Activated CD4-positive, alpha-beta memory T cell treated with anti-CD3 and anti-CD28 coated beads for 36 hours (primary cell): Measurements from ENCODE around the gene C8G. TPM values are rescaled to one million over a fixed set of nuclear protein-coding genes. Genes with fewer than 3 reads are reported as not detected.

Experiments
- CTCF ChIA-PET: fragments of 350-600 bp; sonication (Branson Sonifier 250); formaldehyde crosslinking; loops from one replicate; lab custom pipeline; 2021; ENCODE audit warnings: antibody characterized with exemption, inconsistent platforms; lab: Charles Lee
- POLR2A ChIA-PET: fragments of 350-600 bp; sonication (Branson Sonifier 250); formaldehyde crosslinking; loops from one replicate; lab custom pipeline; 2021; ENCODE audit warnings: antibody characterized with exemption; lab: Charles Lee
- DNase-seq: peaks from one replicate; pipeline ENCODE4 v3.0.0-alpha.2; 2020
- H3K27ac Mint-ChIP-seq: one replicate; pipeline ENCODE4 v1.8.0; 2021; ENCODE audit warnings: mixed read lengths
- H3K27me3 Mint-ChIP-seq: one replicate; pipeline ENCODE4 v1.8.0; 2021; ENCODE audit warnings: mixed read lengths
- H3K36me3 Mint-ChIP-seq: one replicate; pipeline ENCODE4 v1.8.0; 2021; ENCODE audit warnings: mixed read lengths
- H3K4me1 Mint-ChIP-seq: one replicate; pipeline ENCODE4 v1.8.0; 2021; ENCODE audit warnings: low read depth, mixed read lengths
- H3K4me3 Mint-ChIP-seq: one replicate; pipeline ENCODE4 v1.8.0; 2021; ENCODE audit warnings: mild to moderate bottlenecking, mixed read lengths
- H3K9me3 Mint-ChIP-seq: one replicate; pipeline ENCODE4 v1.8.0; 2021; ENCODE audit warnings: mixed read lengths
- intact Hi-C: fragments of 100-400 bp; cut with micrococcal nuclease; formaldehyde crosslinking; loops from one replicate; pipeline ENCODE4 v1.15.1; 2023
- total RNA-seq, 2 experiments: library from RNA; stranded (reverse); gene quantifications; one replicate each; pipeline ENCODE4 v1.2.3, GENCODE V29; 2021

Gene C8G
- total RNA-seq, 2 experiments from 2014 or later: 0.90 to 0.94 TPM

- Mint-ChIP-seq H3K4me1 (peaks cover 13% of the 10 kb centered on the region), H3K4me3 (no peak overlapping the region), H3K27ac (no peak overlapping the region), H3K9me3 (peaks cover 4% of the 10 kb centered on the region), H3K36me3 (no peaks in the 10 kb centered on the region), H3K27me3 (no peaks in the 10 kb centered on the region)
- ChIA-PET CTCF (no interaction called here), POLR2A (no interaction called here)
- DNase-seq: no peak
- intact Hi-C loops: no loop called here
Observed at GRCh38 chr9:136958473-136958872, 13.4 kb downstream of the C8G start.

GRCh38 chr9:136958898-136959850 is 14.1 kb downstream of the C8G start:
- Mint-ChIP-seq H3K27me3 (no peaks in the 10 kb centered on the region), H3K27ac (no peak overlapping the region), H3K36me3 (no peaks in the 10 kb centered on the region), H3K4me3 (no peak overlapping the region), H3K4me1 (peaks cover 13% of the 10 kb centered on the region), H3K9me3 (peaks cover 4% of the 10 kb centered on the region)
- ChIA-PET POLR2A (interaction anchor here (0.8 kb wide), 1 partner anchor 58 kb away, joined by 4 read pairs; no protein-coding TSS in a partner anchor), CTCF (interaction anchor here (1.3 kb wide), 1 partner anchor 70 kb away, joined by 4 read pairs; no protein-coding TSS in a partner anchor)
- intact Hi-C loops: no loop called here
- DNase-seq: no peak

GRCh38 chr9:136960212-136960937 is 15.3 kb downstream of the C8G start:
- POLR2A ChIA-PET: interaction anchor here (0.6 to 0.8 kb wide), 3 partner anchors 11 to 59 kb away, joined by 3 to 4 read pairs (median 3); no protein-coding TSS in a partner anchor
- Mint-ChIP-seq H3K4me1 (peaks cover 24% of the 10 kb centered on the region), H3K27me3 (no peaks in the 10 kb centered on the region), H3K36me3 (no peaks in the 10 kb centered on the region), H3K4me3 (no peak overlapping the region), H3K9me3 (peaks cover 4% of the 10 kb centered on the region), H3K27ac (no peak overlapping the region)
- CTCF ChIA-PET: interaction anchor here (1.3 kb wide), 2 partner anchors 69 to 75 kb away, joined by 3 to 4 read pairs; no protein-coding TSS in a partner anchor
- intact Hi-C loops: no loop called here
- DNase-seq: no peak

GRCh38 chr9:136960938-136961275 is 15.9 kb downstream of the C8G start:
- Mint-ChIP-seq H3K4me1 (peaks cover 28% of the 10 kb centered on the region), H3K27ac (no peak overlapping the region), H3K4me3 (no peak overlapping the region), H3K27me3 (no peaks in the 10 kb centered on the region), H3K9me3 (peaks cover 4% of the 10 kb centered on the region), H3K36me3 (no peaks in the 10 kb centered on the region)
- ChIA-PET CTCF (interaction anchor here (1.3 kb wide), 1 partner anchor 74 kb away, joined by 3 read pairs; no protein-coding TSS in a partner anchor), POLR2A (interaction anchor here (1.2 kb wide), 1 partner anchor 13 kb away, joined by 3 read pairs; no protein-coding TSS in a partner anchor)
- DNase-seq: no peak
- intact Hi-C loops: no loop called here

GRCh38 chr9:136961279-136962065 is 16.4 kb downstream of the C8G start:
- intact Hi-C loops: no loop called here

GRCh38 chr9:136962163-136962562 is 17.1 kb downstream of the C8G start:
- CTCF ChIA-PET: no interaction called here
- Mint-ChIP-seq H3K36me3 (no peaks in the 10 kb centered on the region), H3K27ac (no peak overlapping the region), H3K4me3 (no peak overlapping the region), H3K9me3 (no peaks in the 10 kb centered on the region), H3K27me3 (no peaks in the 10 kb centered on the region), H3K4me1 (peaks cover 31% of the 10 kb centered on the region)
- DNase-seq: no peak
- intact Hi-C loops: no loop called here
- POLR2A ChIA-PET: interaction anchor here (1.2 kb wide), 1 partner anchor 12 kb away, joined by 3 read pairs; no protein-coding TSS in a partner anchor

More at GRCh38 chr9:136961279-136962065, 16.4 kb downstream of the C8G start:
- no peak overlapping the region for H3K27ac Mint-ChIP-seq
- no peak for DNase-seq
- H3K4me1 Mint-ChIP-seq: peaks cover 31% of the 10 kb centered on the region
- H3K4me3 Mint-ChIP-seq: no peak overlapping the region
- H3K9me3 Mint-ChIP-seq: peaks cover 4% of the 10 kb centered on the region
- ChIA-PET POLR2A (interaction anchor here (1.2 kb wide), 1 partner anchor 13 kb away, joined by 3 read pairs; no protein-coding TSS in a partner anchor), CTCF (interaction anchor here (1.3 kb wide), 1 partner anchor 74 kb away, joined by 3 read pairs; no protein-coding TSS in a partner anchor)
- no peaks in the 10 kb centered on the region for H3K27me3 Mint-ChIP-seq
- H3K36me3 Mint-ChIP-seq: no peaks in the 10 kb centered on the region

- peaks cover 31% of the 10 kb centered on the region for H3K4me1 Mint-ChIP-seq
- no peaks in the 10 kb centered on the region for H3K27me3 Mint-ChIP-seq
- H3K36me3 Mint-ChIP-seq: no peaks in the 10 kb centered on the region
- H3K9me3 Mint-ChIP-seq: no peaks in the 10 kb centered on the region
- CTCF ChIA-PET: no interaction called here
- POLR2A ChIA-PET: no interaction called here
- DNase-seq: no peak
- intact Hi-C loops: no loop called here
- H3K4me3 Mint-ChIP-seq: no peak overlapping the region
- no peak overlapping the region for H3K27ac Mint-ChIP-seq
Observed at GRCh38 chr9:136962701-136963248, 17.7 kb downstream of the C8G start.

GRCh38 chr9:136963341-136963740 is 18.3 kb downstream of the C8G start:
- Mint-ChIP-seq H3K4me1 (peaks cover 31% of the 10 kb centered on the region), H3K36me3 (no peaks in the 10 kb centered on the region), H3K27ac (no peak overlapping the region), H3K4me3 (no peak overlapping the region), H3K9me3 (no peaks in the 10 kb centered on the region), H3K27me3 (no peaks in the 10 kb centered on the region)
- DNase-seq: no peak
- intact Hi-C loops: no loop called here
- CTCF ChIA-PET: no interaction called here
- POLR2A ChIA-PET: no interaction called here

- CTCF ChIA-PET: interaction anchor here (1.1 kb wide), 1 partner anchor 100 kb away, joined by 3 read pairs; no protein-coding TSS in a partner anchor
- Mint-ChIP-seq H3K27ac (no peak overlapping the region), H3K27me3 (no peaks in the 10 kb centered on the region), H3K4me3 (no peak overlapping the region), H3K4me1 (peaks cover 31% of the 10 kb centered on the region), H3K9me3 (no peaks in the 10 kb centered on the region), H3K36me3 (no peaks in the 10 kb centered on the region)
- POLR2A ChIA-PET: no interaction called here
- intact Hi-C loops: no loop called here
- DNase-seq: no peak
Observed at GRCh38 chr9:136963751-136964150, 18.7 kb downstream of the C8G start.

GRCh38 chr9:136964171-136964689 is 19.2 kb downstream of the C8G start:
- Mint-ChIP-seq H3K4me3 (no peak overlapping the region), H3K27me3 (no peaks in the 10 kb centered on the region), H3K36me3 (no peaks in the 10 kb centered on the region), H3K4me1 (peaks cover 31% of the 10 kb centered on the region), H3K27ac (no peak overlapping the region), H3K9me3 (no peaks in the 10 kb centered on the region)
- intact Hi-C loops: no loop called here
- CTCF ChIA-PET: interaction anchor here (0.8 to 1.9 kb wide), 5 partner anchors 12 to 121 kb away, joined by 3 to 6 read pairs (median 3); partner anchors contain the start of gene FUT7
- POLR2A ChIA-PET: no interaction called here
- no peak for DNase-seq
